H9 (cell line): ENCODE measurements around the gene AKR1A1. TPM values are rescaled to one million over a fixed set of nuclear protein-coding genes. Genes with fewer than 3 reads are reported as not detected.

Experiments
- DNase-seq: peaks from one replicate; pipeline ENCODE4 v3.0.0-alpha.2; 2017
- H2AFZ ChIP-seq: one replicate; pipeline ENCODE4 v1.6.1; 2013; ENCODE audit warnings: mild to moderate bottlenecking, low read length, control low read depth, moderate library complexity
- H2AK5ac ChIP-seq: 2 replicates; pipeline ENCODE4 v1.6.1; 2013; ENCODE audit warnings: low read length, control low read depth, mixed read lengths; ENCODE audit not compliant: insufficient read length
- H2BK120ac ChIP-seq: one replicate; pipeline ENCODE4 v1.6.1; 2013; ENCODE audit warnings: low read depth, mild to moderate bottlenecking, low read length, control low read depth, inconsistent platforms; ENCODE audit not compliant: poor library complexity, severe bottlenecking
- H2BK12ac ChIP-seq: 2 replicates; pipeline ENCODE4 v1.6.1; 2013; ENCODE audit warnings: low read length, control low read depth, mixed read lengths, low read depth; ENCODE audit not compliant: insufficient read length
- H2BK15ac ChIP-seq: 2 replicates; pipeline ENCODE4 v1.6.1; 2013; ENCODE audit warnings: low read depth, low read length, control low read depth
- H2BK20ac ChIP-seq: one replicate; pipeline ENCODE4 v1.6.1; 2013; ENCODE audit warnings: low read depth, mild to moderate bottlenecking, low read length, control low read depth, inconsistent platforms; ENCODE audit not compliant: poor library complexity, severe bottlenecking
- H2BK5ac ChIP-seq: 2 replicates; pipeline ENCODE4 v1.6.1; 2013; ENCODE audit warnings: low read length, control low read depth, mixed read lengths; ENCODE audit not compliant: insufficient read length
- H3K14ac ChIP-seq: 2 replicates; pipeline ENCODE4 v1.6.1; 2013; ENCODE audit warnings: low read length, control low read depth; ENCODE audit not compliant: insufficient read depth
- H3K18ac ChIP-seq: 2 replicates; pipeline ENCODE4 v1.6.1; 2013; ENCODE audit warnings: low read depth, mild to moderate bottlenecking, mixed read lengths, low read length, control low read depth; ENCODE audit not compliant: insufficient read length
- H3K23ac ChIP-seq: 2 replicates; pipeline ENCODE4 v1.6.1; 2013; ENCODE audit warnings: low read length, control low read depth, mixed read lengths, low read depth; ENCODE audit not compliant: insufficient read length
- H3K23me2 ChIP-seq: 2 replicates; pipeline ENCODE4 v1.6.1; 2013; ENCODE audit warnings: low read depth, mild to moderate bottlenecking, mixed read lengths, low read length, control low read depth; ENCODE audit not compliant: insufficient read length, poor library complexity, severe bottlenecking
- H3K27ac ChIP-seq: 2 replicates; pipeline ENCODE4 v1.5.1; 2013; ENCODE audit warnings: low read length, control low read depth, mixed read lengths, low read depth; ENCODE audit not compliant: insufficient read length
- H3K27me3 ChIP-seq: 2 replicates; pipeline ENCODE4 v1.6.1; 2013; ENCODE audit warnings: low read length, control low read depth, inconsistent platforms; ENCODE audit not compliant: insufficient read depth
- H3K4ac ChIP-seq: 2 replicates; pipeline ENCODE4 v1.6.1; 2013; ENCODE audit warnings: low read depth, mild to moderate bottlenecking, control low read depth, inconsistent platforms, low read length, moderate library complexity
- H3K4me1 ChIP-seq: 2 replicates; pipeline ENCODE4 v1.6.1; 2013; ENCODE audit warnings: low read length, control low read depth, inconsistent platforms; ENCODE audit not compliant: insufficient read depth
- H3K4me2 ChIP-seq: 2 replicates; pipeline ENCODE4 v1.6.1; 2013; ENCODE audit warnings: low read length, control low read depth, mixed read lengths; ENCODE audit not compliant: insufficient read length, insufficient read depth
- H3K56ac ChIP-seq: 2 replicates; pipeline ENCODE4 v1.6.1; 2013; ENCODE audit warnings: low read depth, mild to moderate bottlenecking, mixed read lengths, low read length, control low read depth; ENCODE audit not compliant: insufficient read length
- H3K79me1 ChIP-seq: 2 replicates; pipeline ENCODE4 v1.6.1; 2013; ENCODE audit warnings: low read depth, mild to moderate bottlenecking, moderate library complexity, low read length, control low read depth, inconsistent platforms; ENCODE audit not compliant: insufficient read depth, poor library complexity, severe bottlenecking
- H3K79me2 ChIP-seq: 2 replicates; pipeline ENCODE4 v1.6.1; 2013; ENCODE audit warnings: low read length, control low read depth, inconsistent platforms; ENCODE audit not compliant: insufficient read depth
- H3K9ac ChIP-seq: 2 replicates; pipeline ENCODE4 v1.6.1; 2013; ENCODE audit warnings: low read length, control low read depth, mixed read lengths; ENCODE audit not compliant: insufficient read length; ENCODE audit errors: extremely low read depth
- H3K9me3 ChIP-seq: one replicate; pipeline ENCODE4 v1.6.1; 2013; ENCODE audit warnings: low read depth, low read length, inconsistent platforms; ENCODE audit not compliant: control insufficient read depth
- H3T11ph ChIP-seq: one replicate; pipeline ENCODE4 v1.6.1; 2013; ENCODE audit warnings: mild to moderate bottlenecking, low read length, control low read depth, inconsistent platforms
- H4K20me1 ChIP-seq: one replicate; pipeline ENCODE4 v1.6.1; 2013; ENCODE audit not compliant: control insufficient read depth, insufficient read length, insufficient read depth
- H4K5ac ChIP-seq: 2 replicates; pipeline ENCODE4 v1.6.1; 2013; ENCODE audit warnings: low read depth, mild to moderate bottlenecking, mixed read lengths, low read length, control low read depth; ENCODE audit not compliant: insufficient read length
- H4K8ac ChIP-seq: replicated peaks from 2 replicates; pipeline ENCODE4 v1.6.1; 2013; ENCODE audit warnings: low read length, control low read depth, mixed read lengths, low read depth; ENCODE audit not compliant: insufficient read length
- H4K91ac ChIP-seq: 2 replicates; pipeline ENCODE4 v1.6.1; 2013; ENCODE audit warnings: low read depth, mild to moderate bottlenecking, moderate library complexity, mixed read lengths, low read length, control low read depth; ENCODE audit not compliant: insufficient read length
- H3K27ac Mint-ChIP-seq, 3 experiments: 2 replicates in 2 of 3; 3 replicates in 1 of 3; pipeline ENCODE4 v1.8.0; 2020 to 2021; ENCODE audit warnings: mixed read lengths in 3 of 3, mild to moderate bottlenecking in 1 of 3, moderate library complexity in 1 of 3
- H3K27me3 Mint-ChIP-seq: 2 replicates; pipeline ENCODE4 v1.8.0; 2021; ENCODE audit warnings: low read depth, mild to moderate bottlenecking, moderate library complexity, mixed read lengths
- H3K36me3 Mint-ChIP-seq, 3 experiments: 2 replicates in 2 of 3; 3 replicates in 1 of 3; pipeline ENCODE4 v1.8.0; 2020 to 2021; ENCODE audit warnings: low read depth in 3 of 3, mixed read lengths in 3 of 3; ENCODE audit not compliant: insufficient read depth in 1 of 3
- H3K4me1 Mint-ChIP-seq, 2 experiments: 2 replicates each; pipeline ENCODE4 v1.8.0; 2020; ENCODE audit warnings: mixed read lengths in 2 of 2
- H3K4me3 Mint-ChIP-seq, 2 experiments: 2 replicates in 1 of 2; 3 replicates in 1 of 2; pipeline ENCODE4 v1.8.0; 2020 to 2021; ENCODE audit warnings: mild to moderate bottlenecking in 2 of 2, mixed read lengths in 2 of 2, moderate library complexity in 1 of 2
- H3K9me3 Mint-ChIP-seq, 2 experiments: 2 replicates in 1 of 2; 3 replicates in 1 of 2; pipeline ENCODE4 v1.8.0; 2020; ENCODE audit warnings: mild to moderate bottlenecking in 2 of 2, mixed read lengths in 2 of 2, moderate library complexity in 1 of 2
- WGBS: extraction: QIAGEN DNeasy Blood & Tissue Kit; methylation state at CpG from one replicate; pipeline ENCODE4 v1.1.7; 2013; ENCODE audit warnings: missing lambda C conversion rate, low lambda C conversion rate, mixed read lengths; ENCODE audit not compliant: insufficient read length; ENCODE audit errors: extremely low coverage; 5-methylcytosine and 5-hydroxymethylcytosine counted together
- total RNA-seq: library from RNA; stranded (reverse); gene quantifications from 2 replicates; pipeline ENCODE4 v1.2.1, GENCODE V29; 2021
- TF ChIP-seq, protein P1 (sequence below): fragments of 200-600 bp; sonication (generic); conservative IDR thresholded peaks from 3 replicates; pipeline ENCODE4 v1.8.0; 2021; ENCODE audit warnings: antibody characterized with exemption, mild to moderate bottlenecking

AKR1A1 gene
- total RNA-seq, 1 experiment from 2014 or later, result 286 TPM

DNA sequence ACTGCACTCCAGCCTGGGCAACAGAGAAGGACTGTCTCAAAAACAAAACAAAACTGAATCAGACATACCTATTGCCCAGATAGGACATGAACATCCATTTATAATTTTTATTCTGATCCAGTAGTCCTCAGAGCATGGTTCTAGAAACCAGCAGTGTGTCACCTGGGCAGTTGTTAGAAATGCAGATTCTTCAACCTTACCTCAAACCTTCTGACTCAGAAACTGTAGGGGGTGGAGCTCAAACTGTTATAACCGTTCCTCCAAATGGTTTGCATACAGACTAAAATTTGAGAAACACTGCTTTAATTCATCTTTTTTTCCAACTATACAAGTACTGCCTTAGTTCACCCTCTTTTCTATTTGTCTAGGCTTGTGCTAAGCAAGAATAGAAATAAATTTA, 39.2 kb downstream of the AKR1A1 start:
- H3K27me3 ChIP-seq, result no peaks in the 10 kb centered on the region
- H3K9ac ChIP-seq, result no peak overlapping the region
- DNase-seq, result no peak
- no peaks in the 10 kb centered on the region for H3K9me3 ChIP-seq
- H3K27me3 Mint-ChIP-seq, result peaks cover under 1% of the 10 kb centered on the region; the same call in 1 of the 2 replicates
- H2BK15ac ChIP-seq, result no peak overlapping the region
- no peak overlapping the region for H4K91ac ChIP-seq
- no peak overlapping the region for H4K8ac ChIP-seq
- no peak overlapping the region for H3K23ac ChIP-seq
- TF ChIP-seq, protein P1, sequence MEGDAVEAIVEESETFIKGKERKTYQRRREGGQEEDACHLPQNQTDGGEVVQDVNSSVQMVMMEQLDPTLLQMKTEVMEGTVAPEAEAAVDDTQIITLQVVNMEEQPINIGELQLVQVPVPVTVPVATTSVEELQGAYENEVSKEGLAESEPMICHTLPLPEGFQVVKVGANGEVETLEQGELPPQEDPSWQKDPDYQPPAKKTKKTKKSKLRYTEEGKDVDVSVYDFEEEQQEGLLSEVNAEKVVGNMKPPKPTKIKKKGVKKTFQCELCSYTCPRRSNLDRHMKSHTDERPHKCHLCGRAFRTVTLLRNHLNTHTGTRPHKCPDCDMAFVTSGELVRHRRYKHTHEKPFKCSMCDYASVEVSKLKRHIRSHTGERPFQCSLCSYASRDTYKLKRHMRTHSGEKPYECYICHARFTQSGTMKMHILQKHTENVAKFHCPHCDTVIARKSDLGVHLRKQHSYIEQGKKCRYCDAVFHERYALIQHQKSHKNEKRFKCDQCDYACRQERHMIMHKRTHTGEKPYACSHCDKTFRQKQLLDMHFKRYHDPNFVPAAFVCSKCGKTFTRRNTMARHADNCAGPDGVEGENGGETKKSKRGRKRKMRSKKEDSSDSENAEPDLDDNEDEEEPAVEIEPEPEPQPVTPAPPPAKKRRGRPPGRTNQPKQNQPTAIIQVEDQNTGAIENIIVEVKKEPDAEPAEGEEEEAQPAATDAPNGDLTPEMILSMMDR, result no peak
- no peak overlapping the region for H2AK5ac ChIP-seq
- no peak overlapping the region for H3K56ac ChIP-seq
- no peak overlapping the region for H3K18ac ChIP-seq
- H2BK12ac ChIP-seq, result no peak overlapping the region
- no peak overlapping the region for H3K4me3 Mint-ChIP-seq
- 0 out of 7 replicates have a peak overlapping the region, but pooled peaks of 1 of the 3 experiments have one; percentile 32 for H3K27ac Mint-ChIP-seq
- H3K4me1 ChIP-seq, result no peaks in the 10 kb centered on the region; the same call in 1 of the 2 replicates
- H3K36me3 Mint-ChIP-seq, result peaks cover 52 to 75% (median 74%) of the 10 kb centered on the region in 3 experiments
- H3K79me2 ChIP-seq, result peaks cover 79% of the 10 kb centered on the region
- H3T11ph ChIP-seq, result no peak overlapping the region
- no peak overlapping the region for H2BK5ac ChIP-seq
- no CpG with 5 or more reads among the region's 1 CpG for WGBS
- peaks cover 0 to 1% of the 10 kb centered on the region in 2 experiments; a peak in 2 of 5 replicates for H3K9me3 Mint-ChIP-seq
- H4K5ac ChIP-seq, result no peak overlapping the region
- H2AFZ ChIP-seq, result no peak overlapping the region
- H3K14ac ChIP-seq, result no peak overlapping the region
- H3K23me2 ChIP-seq, result peaks cover 6% of the 10 kb centered on the region
- H2BK20ac ChIP-seq, result no peak overlapping the region
- H3K4me1 Mint-ChIP-seq, result peaks cover 25 to 30% of the 10 kb centered on the region in 2 experiments
- H3K27ac ChIP-seq, result no peak overlapping the region
- no peak overlapping the region for H2BK120ac ChIP-seq
- H3K4ac ChIP-seq, result no peak overlapping the region
- H4K20me1 ChIP-seq, result no peaks in the 10 kb centered on the region
- H3K79me1 ChIP-seq, result peaks cover 16% of the 10 kb centered on the region
- H3K4me2 ChIP-seq, result no peak overlapping the region
